ENCODE results near the gene UBXN7. TPM values are rescaled to one million over a fixed set of nuclear protein-coding genes. Genes with fewer than 3 reads are reported as not detected.

Gene UBXN7
- total and polyA plus RNA-seq, 2 of the 4 experiments (the other 2 are of a cell fraction), result 8.6 to 16.1 TPM

DNA sequence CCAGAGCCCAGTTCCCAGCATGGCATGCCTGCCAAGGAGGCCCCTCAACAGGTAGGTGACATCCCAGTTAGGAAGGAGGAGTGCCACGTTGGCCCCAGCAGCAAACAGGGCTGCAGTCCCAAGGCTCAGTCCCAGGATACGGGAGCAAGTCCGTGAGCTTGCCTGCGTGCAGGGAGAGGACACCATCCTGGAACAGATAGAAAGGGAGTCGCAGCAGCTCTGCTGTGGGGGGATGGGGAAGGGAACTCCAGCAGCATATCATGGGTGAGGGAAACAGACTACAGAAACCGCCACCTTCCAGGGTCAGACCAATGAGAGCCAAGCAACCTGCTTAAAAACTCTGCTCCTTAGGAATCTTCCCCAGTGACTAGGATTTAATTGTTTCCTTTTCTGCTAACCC, 104.8 kb downstream of the UBXN7 start:
- Histone ChIP-seq H2BK120ac (ENCODE audit: low read depth, low read length) (no peak overlapping the region), H3K9me3 (ENCODE audit: control insufficient read depth, insufficient read depth, low read length) (no peaks in the 10 kb centered on the region), H3K14ac (replicated peaks; ENCODE audit: low read depth, low read length) (0 out of 2 replicates have a peak overlapping the region, but pooled peaks have one; percentile 28), H4K8ac (ENCODE audit: low read depth in 2 of 2, low read length in 2 of 2) (no peak overlapping the region), H2BK20ac (ENCODE audit: low read depth, low read length) (no peak overlapping the region), H4K5ac (ENCODE audit: low read depth, low read length) (no peak overlapping the region), H3K18ac (ENCODE audit: low read depth, low read length) (no peak overlapping the region), H3K56ac (ENCODE audit: extremely low read depth, insufficient read depth, low read length) (no peak overlapping the region), H3K36me3 (ENCODE audit: control insufficient read depth, insufficient read depth, low read length) (no peaks in the 10 kb centered on the region), H2AK5ac (ENCODE audit: low read depth, low read length) (no peak overlapping the region), H2AFZ (replicated peaks; ENCODE audit: low read length, poor library complexity) (peak overlapping the region; percentile 74), H3K4me1 (ENCODE audit: control insufficient read depth, insufficient read depth, low read length) (peaks cover 2% of the 10 kb centered on the region; the same call in 1 of the 2 replicates), H4K20me1 (ENCODE audit: insufficient read depth, low read length) (no peaks in the 10 kb centered on the region), H3K4ac (ENCODE audit: low read depth, low read length) (no peak overlapping the region), H3K79me1 (ENCODE audit: low read depth in 1 of 2, low read length in 2 of 2) (no peaks in the 10 kb centered on the region), H3K9me1 (ENCODE audit: insufficient read depth, low read length) (no peaks in the 10 kb centered on the region), H3K23ac (ENCODE audit: low read depth, low read length) (no peak overlapping the region), H2AK9ac (replicated peaks; ENCODE audit: low read depth, low read length, poor library complexity) (no peak overlapping the region), H3K9ac (ENCODE audit: low read depth, low read length) (no peak overlapping the region), H4K91ac (ENCODE audit: insufficient read depth, low read depth, low read length) (no peak overlapping the region), H3K4me3 (ENCODE audit: insufficient read depth, low read depth, low read length) (no peak overlapping the region), H3K4me2 (ENCODE audit: low read depth, low read length) (no peak overlapping the region; the same call in 1 of the 2 replicates), H3K27ac (ENCODE audit: insufficient read depth, low read length) (no peak overlapping the region), H2BK15ac (ENCODE audit: low read depth, low read length) (no peak overlapping the region), H3K27me3 (ENCODE audit: control insufficient read depth, insufficient read depth, low read length) (no peaks in the 10 kb centered on the region), H2BK5ac (ENCODE audit: low read depth, low read length, poor library complexity, severe bottlenecking) (no peak overlapping the region)
- ChIA-PET CTCF (no interaction called here), POLR2A (ENCODE audit: unreplicated experiment) (no interaction called here)
- intact Hi-C loops (cut with micrococcal nuclease), result no loop called here
- ATAC-seq (ENCODE audit: low read depth) (peak; percentile 72), DNase-seq (no peak)
- in situ Hi-C loops (cut with MboI; ENCODE audit: low sequenced_read_pairs), result no loop called here
- 67% methylated on average over 1 of the region's 6 CpGs; no CpG with 5 or more reads in 1 of the 2 experiments for WGBS, 2 experiments (ENCODE audit: extremely low coverage in 2 of 2, insufficient read length in 1 of 2)
- dilution Hi-C loops (cut with HindIII; ENCODE audit: low sequenced_read_pairs, unreplicated experiment), result no loop called here
- BruUV-seq (replicated peaks), result no TSS peak
- TF ChIP-seq, protein P1, sequence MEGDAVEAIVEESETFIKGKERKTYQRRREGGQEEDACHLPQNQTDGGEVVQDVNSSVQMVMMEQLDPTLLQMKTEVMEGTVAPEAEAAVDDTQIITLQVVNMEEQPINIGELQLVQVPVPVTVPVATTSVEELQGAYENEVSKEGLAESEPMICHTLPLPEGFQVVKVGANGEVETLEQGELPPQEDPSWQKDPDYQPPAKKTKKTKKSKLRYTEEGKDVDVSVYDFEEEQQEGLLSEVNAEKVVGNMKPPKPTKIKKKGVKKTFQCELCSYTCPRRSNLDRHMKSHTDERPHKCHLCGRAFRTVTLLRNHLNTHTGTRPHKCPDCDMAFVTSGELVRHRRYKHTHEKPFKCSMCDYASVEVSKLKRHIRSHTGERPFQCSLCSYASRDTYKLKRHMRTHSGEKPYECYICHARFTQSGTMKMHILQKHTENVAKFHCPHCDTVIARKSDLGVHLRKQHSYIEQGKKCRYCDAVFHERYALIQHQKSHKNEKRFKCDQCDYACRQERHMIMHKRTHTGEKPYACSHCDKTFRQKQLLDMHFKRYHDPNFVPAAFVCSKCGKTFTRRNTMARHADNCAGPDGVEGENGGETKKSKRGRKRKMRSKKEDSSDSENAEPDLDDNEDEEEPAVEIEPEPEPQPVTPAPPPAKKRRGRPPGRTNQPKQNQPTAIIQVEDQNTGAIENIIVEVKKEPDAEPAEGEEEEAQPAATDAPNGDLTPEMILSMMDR (conservative IDR thresholded peaks at IDR 0.05; ENCODE audit: low read depth, low read length), result no peak
- TF ChIP-seq RCOR1 (IDR thresholded peaks at IDR 0.05; ENCODE audit: insufficient replicate concordance, low read length), result no peak
- no peak for TF ChIP-seq NFE2L2 (IDR thresholded peaks at IDR 0.05; ENCODE audit: low read depth, low read length)
- TF ChIP-seq MAZ (IDR thresholded peaks at IDR 0.05; ENCODE audit: borderline replicate concordance, low read depth, low read length), result no peak
- no peak for TF ChIP-seq RFX5 (IDR thresholded peaks at IDR 0.05; ENCODE audit: low read depth, low read length)
- no peak for TF ChIP-seq MXI1 (IDR thresholded peaks at IDR 0.05; ENCODE audit: borderline replicate concordance, low read depth, low read length)
- no peak for TF ChIP-seq FOS (IDR thresholded peaks at IDR 0.05; ENCODE audit: low read depth, low read length)
- TF ChIP-seq, protein P2, sequence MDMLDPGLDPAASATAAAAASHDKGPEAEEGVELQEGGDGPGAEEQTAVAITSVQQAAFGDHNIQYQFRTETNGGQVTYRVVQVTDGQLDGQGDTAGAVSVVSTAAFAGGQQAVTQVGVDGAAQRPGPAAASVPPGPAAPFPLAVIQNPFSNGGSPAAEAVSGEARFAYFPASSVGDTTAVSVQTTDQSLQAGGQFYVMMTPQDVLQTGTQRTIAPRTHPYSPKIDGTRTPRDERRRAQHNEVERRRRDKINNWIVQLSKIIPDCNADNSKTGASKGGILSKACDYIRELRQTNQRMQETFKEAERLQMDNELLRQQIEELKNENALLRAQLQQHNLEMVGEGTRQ (IDR thresholded peaks at IDR 0.05; ENCODE audit: low read depth, low read length), result no peak
- TF ChIP-seq MAFK (IDR thresholded peaks at IDR 0.05; ENCODE audit: low read depth, low read length), result no peak
- no peak for TF ChIP-seq POLR2A (IDR thresholded peaks at IDR 0.05; ENCODE audit: low read depth, low read length)
- no peak for TF ChIP-seq SMC3 (IDR thresholded peaks at IDR 0.05; ENCODE audit: low read depth, low read length)
- TF ChIP-seq CEBPB (IDR thresholded peaks at IDR 0.05; ENCODE audit: low read depth, low read length), result no peak
